Superior temporal gyrus (tissue), 1 donor: ENCODE data around the gene DPH6.
"Not testable (repeated sequence)": the region's sequence is repeated elsewhere in the genome, so short reads cannot be mapped to it uniquely, and the experiment has no call there.

Source experiments
- DNase-seq: peaks from one replicate; pipeline ENCODE4 v3.0.0-alpha.2; 2016; ENCODE audit errors: extremely low spot score

DPH6 gene

GRCh38 chr15:35329521-35329961, 216.4 kb downstream of the DPH6 start:
- no peak for DNase-seq

DNA sequence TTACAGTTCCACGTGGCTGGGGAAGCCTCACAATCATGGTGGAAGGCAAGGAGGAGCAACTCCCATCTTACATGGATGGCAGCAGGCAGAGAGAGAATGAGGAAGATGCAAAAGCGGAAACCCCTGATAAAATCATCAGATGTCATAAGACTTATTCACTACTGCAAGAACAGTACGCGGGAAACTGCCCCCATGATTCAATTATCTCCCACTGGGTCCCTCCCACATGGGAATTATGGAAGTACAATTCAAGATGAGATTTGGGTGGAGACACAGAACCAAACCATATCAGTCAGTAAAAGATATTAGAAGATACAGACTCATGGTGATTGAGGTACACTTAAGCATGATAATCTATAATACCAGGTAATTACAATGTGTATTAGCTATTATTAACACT, 217.1 kb downstream of the DPH6 start:
- not testable (repeated sequence) for DNase-seq

DNA sequence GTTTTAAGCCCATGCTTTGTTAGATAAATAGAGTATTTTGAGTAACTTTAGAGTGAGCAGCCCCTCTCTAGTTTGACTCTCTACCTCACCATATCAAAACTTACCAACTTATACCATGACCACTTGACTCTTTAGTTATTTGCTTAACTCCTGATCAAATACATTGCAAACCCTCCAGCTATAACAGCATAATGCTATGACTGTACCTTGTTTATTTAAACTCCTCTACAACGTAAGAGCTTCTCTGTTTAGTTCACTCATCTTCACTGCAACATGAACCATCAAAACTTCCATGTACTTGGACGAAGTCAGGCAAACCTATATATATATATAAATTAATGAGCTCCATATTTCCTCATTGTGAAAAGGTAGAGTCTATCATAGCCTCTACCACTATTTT, 218.2 kb downstream of the DPH6 start:
- DNase-seq = no peak

DNA sequence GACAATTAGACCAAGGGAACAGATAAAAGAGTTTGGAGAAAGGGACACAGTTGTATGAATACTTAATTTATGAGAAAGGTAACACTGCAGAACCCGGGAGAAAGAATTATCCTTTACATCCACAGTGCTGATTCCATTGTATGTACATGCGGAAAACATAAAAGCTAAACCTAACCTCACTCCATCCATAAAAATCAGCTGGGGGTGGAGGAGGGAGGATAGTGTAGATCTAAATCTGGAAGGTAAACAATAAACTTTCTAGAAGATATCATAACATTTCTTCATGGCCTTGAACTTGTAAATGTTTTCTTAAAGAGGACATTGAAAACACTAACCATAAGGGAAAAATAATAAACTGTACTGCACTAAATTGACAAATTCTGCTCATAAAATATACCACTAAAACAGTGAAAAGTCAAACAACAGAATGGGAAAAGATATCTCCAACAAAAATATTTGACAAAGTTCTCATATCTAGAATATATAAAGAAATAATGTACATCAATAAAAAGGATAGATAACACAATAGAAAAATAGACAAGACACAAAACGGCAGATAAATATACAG, 220.5 kb downstream of the DPH6 start:
- DNase-seq = no peak

- DNase-seq = no peak
Observed at GRCh38 chr15:35323141-35323540, 222.8 kb downstream of the DPH6 start.

DNA sequence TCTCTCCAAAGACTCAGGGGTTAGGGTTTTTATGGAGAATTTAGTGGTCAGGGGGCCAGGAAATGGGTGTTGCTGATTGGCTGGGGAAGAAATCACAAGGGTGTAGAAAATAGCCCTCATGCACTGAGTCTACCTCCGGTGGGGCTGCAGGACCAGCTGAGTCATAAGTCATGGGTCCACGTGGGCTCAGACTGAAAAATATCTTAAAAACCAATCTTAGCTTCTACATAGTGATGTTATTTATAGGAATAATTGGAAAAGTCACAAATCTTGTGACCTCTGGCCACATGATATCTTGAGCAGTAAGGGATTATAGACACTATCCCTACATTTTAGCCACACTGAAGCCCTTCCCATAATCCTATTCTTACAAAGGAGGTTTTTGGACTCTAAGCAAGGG, 224.0 kb downstream of the DPH6 start:
- no peak for DNase-seq

- no peak for DNase-seq
Observed at GRCh38 chr15:35320911-35321310, 225.1 kb downstream of the DPH6 start.
